ENCODE data around the gene VSIG10L2.

GRCh38 chr11:125942771-125943428 is 2.9 kb upstream of the VSIG10L2 start:
- TF ChIP-seq ZNF8 (CRISPR knock-in tag; IDR thresholded peaks at IDR 0.05) (no peak), CSDC2 (CRISPR knock-in tag; IDR thresholded peaks at IDR 0.05) (no peak), ARNTL (CRISPR knock-in tag; IDR thresholded peaks at IDR 0.05; ENCODE audit: borderline replicate concordance, low read depth) (no peak), POU6F1 (CRISPR knock-in tag; IDR thresholded peaks at IDR 0.05; ENCODE audit: borderline replicate concordance, low read depth) (no peak), TCF4 (CRISPR knock-in tag; IDR thresholded peaks at IDR 0.05; ENCODE audit: borderline replicate concordance) (no peak), ISL1 (CRISPR knock-in tag; IDR thresholded peaks at IDR 0.05) (no peak), SNAI2 (CRISPR knock-in tag; IDR thresholded peaks at IDR 0.05) (no peak)
- TF ChIP-seq, protein P1, sequence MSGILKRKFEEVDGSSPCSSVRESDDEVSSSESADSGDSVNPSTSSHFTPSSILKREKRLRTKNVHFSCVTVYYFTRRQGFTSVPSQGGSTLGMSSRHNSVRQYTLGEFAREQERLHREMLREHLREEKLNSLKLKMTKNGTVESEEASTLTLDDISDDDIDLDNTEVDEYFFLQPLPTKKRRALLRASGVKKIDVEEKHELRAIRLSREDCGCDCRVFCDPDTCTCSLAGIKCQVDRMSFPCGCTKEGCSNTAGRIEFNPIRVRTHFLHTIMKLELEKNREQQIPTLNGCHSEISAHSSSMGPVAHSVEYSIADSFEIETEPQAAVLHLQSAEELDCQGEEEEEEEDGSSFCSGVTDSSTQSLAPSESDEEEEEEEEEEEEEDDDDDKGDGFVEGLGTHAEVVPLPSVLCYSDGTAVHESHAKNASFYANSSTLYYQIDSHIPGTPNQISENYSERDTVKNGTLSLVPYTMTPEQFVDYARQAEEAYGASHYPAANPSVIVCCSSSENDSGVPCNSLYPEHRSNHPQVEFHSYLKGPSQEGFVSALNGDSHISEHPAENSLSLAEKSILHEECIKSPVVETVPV (CRISPR knock-in tag; IDR thresholded peaks at IDR 0.05), result no peak

Data from SK-N-SH treated with all-trans-retinoic acid at 6 μM for 48 hours (cell line).